ENCODE measurements around the gene CFD. TPM values are rescaled to one million over a fixed set of nuclear protein-coding genes. Genes with fewer than 3 reads are reported as not detected.
"Not testable (repeated sequence)": the region's sequence is repeated elsewhere in the genome, so short reads cannot be mapped to it uniquely, and the experiment has no call there.

The CFD gene
- total RNA-seq, 2 experiments from 2014 or later: 0.35 TPM; not detected in 1

- Histone ChIP-seq H3K9me2 (ENCODE audit: insufficient read depth, low read length) (no peaks in the 10 kb centered on the region), H3K4me3 (ENCODE audit: low read depth, low read length, poor library complexity, severe bottlenecking) (no peak overlapping the region), H4K20me1 (ENCODE audit: insufficient read depth, low read length) (no peaks in the 10 kb centered on the region), H3K4me2 (ENCODE audit: low read length) (no peak overlapping the region), H3K4me1 (ENCODE audit: insufficient read depth, low read length, poor library complexity, severe bottlenecking) (no peaks in the 10 kb centered on the region), H2AFZ (ENCODE audit: low read length) (no peak overlapping the region), H3K79me2 (ENCODE audit: insufficient read depth, low read depth, low read length) (no peaks in the 10 kb centered on the region), H3K27ac (ENCODE audit: low read depth, low read length, poor library complexity, severe bottlenecking) (no peak overlapping the region), H3K9me3 (ENCODE audit: low read length) (no peaks in the 10 kb centered on the region), H3K36me3 (ENCODE audit: insufficient read depth, low read length) (peaks cover 64% of the 10 kb centered on the region)
- no TSS peak for BruUV-seq (replicated peaks)
- POLR2A ChIA-PET: no interaction called here
- intact Hi-C loops (cut with micrococcal nuclease; ENCODE audit: unreplicated experiment): no loop called here
- no peak for TF ChIP-seq CTCF (conservative IDR thresholded peaks at IDR 0.05; ENCODE audit: low read length)
- TF ChIP-seq EZH2phosphoT487 (IDR thresholded peaks at IDR 0.05; ENCODE audit: borderline replicate concordance, low read depth, low read length): no peak
- no peak for DNase-seq (ENCODE audit: low spot score)
- CTCF ChIA-PET (ENCODE audit: unreplicated experiment): no interaction called here
Measured at GRCh38 chr19:815079-815774, 44.2 kb upstream of the CFD start.

GRCh38 chr19:815775-816499 is 43.5 kb upstream of the CFD start:
- Histone ChIP-seq H3K4me2 (ENCODE audit: low read length) (no peak overlapping the region), H3K79me2 (ENCODE audit: insufficient read depth, low read depth, low read length) (no peaks in the 10 kb centered on the region), H3K4me3 (ENCODE audit: low read depth, low read length, poor library complexity, severe bottlenecking) (no peak overlapping the region), H3K27ac (ENCODE audit: low read depth, low read length, poor library complexity, severe bottlenecking) (no peak overlapping the region), H4K20me1 (ENCODE audit: insufficient read depth, low read length) (no peaks in the 10 kb centered on the region), H3K36me3 (ENCODE audit: insufficient read depth, low read length) (peaks cover 57% of the 10 kb centered on the region), H3K4me1 (ENCODE audit: insufficient read depth, low read length, poor library complexity, severe bottlenecking) (no peaks in the 10 kb centered on the region), H2AFZ (ENCODE audit: low read length) (no peak overlapping the region), H3K9me2 (ENCODE audit: insufficient read depth, low read length) (no peaks in the 10 kb centered on the region), H3K9me3 (ENCODE audit: low read length) (no peaks in the 10 kb centered on the region)
- TF ChIP-seq EZH2phosphoT487 (IDR thresholded peaks at IDR 0.05; ENCODE audit: borderline replicate concordance, low read depth, low read length): no peak
- no peak for TF ChIP-seq CTCF (conservative IDR thresholded peaks at IDR 0.05; ENCODE audit: low read length)
- no peak for DNase-seq (ENCODE audit: low spot score)
- intact Hi-C loops (cut with micrococcal nuclease; ENCODE audit: unreplicated experiment): no loop called here
- POLR2A ChIA-PET: no interaction called here
- CTCF ChIA-PET (ENCODE audit: unreplicated experiment): no interaction called here
- BruUV-seq (replicated peaks): no TSS peak

- H3K4me3 ChIP-seq (ENCODE audit: low read depth, low read length, poor library complexity, severe bottlenecking): no peak overlapping the region
- H2AFZ ChIP-seq (ENCODE audit: low read length): no peak overlapping the region
- no peaks in the 10 kb centered on the region for H3K9me2 ChIP-seq (ENCODE audit: insufficient read depth, low read length)
- DNase-seq (ENCODE audit: low spot score): no peak
- H4K20me1 ChIP-seq (ENCODE audit: insufficient read depth, low read length): no peaks in the 10 kb centered on the region
- TF ChIP-seq CTCF (conservative IDR thresholded peaks at IDR 0.05; ENCODE audit: low read length) (no peak), EZH2phosphoT487 (IDR thresholded peaks at IDR 0.05; ENCODE audit: borderline replicate concordance, low read depth, low read length) (no peak)
- no TSS peak for BruUV-seq (replicated peaks)
- peaks cover 52% of the 10 kb centered on the region for H3K36me3 ChIP-seq (ENCODE audit: insufficient read depth, low read length)
- no peaks in the 10 kb centered on the region for H3K4me1 ChIP-seq (ENCODE audit: insufficient read depth, low read length, poor library complexity, severe bottlenecking)
- ChIA-PET POLR2A (no interaction called here), CTCF (ENCODE audit: unreplicated experiment) (no interaction called here)
- no peaks in the 10 kb centered on the region for H3K79me2 ChIP-seq (ENCODE audit: insufficient read depth, low read depth, low read length)
- intact Hi-C loops (cut with micrococcal nuclease; ENCODE audit: unreplicated experiment): no loop called here
- H3K27ac ChIP-seq (ENCODE audit: low read depth, low read length, poor library complexity, severe bottlenecking): no peak overlapping the region
- H3K4me2 ChIP-seq (ENCODE audit: low read length): no peak overlapping the region
- no peaks in the 10 kb centered on the region for H3K9me3 ChIP-seq (ENCODE audit: low read length)
Measured at GRCh38 chr19:816500-816857, 43.0 kb upstream of the CFD start.

- DNase-seq (ENCODE audit: low spot score); POLR2A ChIA-PET; H3K4me1 ChIP-seq (ENCODE audit: insufficient read depth, low read length, poor library complexity, severe bottlenecking); H2AFZ ChIP-seq (ENCODE audit: low read length); intact Hi-C loops (cut with micrococcal nuclease; ENCODE audit: unreplicated experiment); H4K20me1 ChIP-seq (ENCODE audit: insufficient read depth, low read length); H3K79me2 ChIP-seq (ENCODE audit: insufficient read depth, low read depth, low read length); H3K4me3 ChIP-seq (ENCODE audit: low read depth, low read length, poor library complexity, severe bottlenecking); H3K27ac ChIP-seq (ENCODE audit: low read depth, low read length, poor library complexity, severe bottlenecking); BruUV-seq (replicated peaks); H3K4me2 ChIP-seq (ENCODE audit: low read length); H3K9me2 ChIP-seq (ENCODE audit: insufficient read depth, low read length); CTCF ChIA-PET (ENCODE audit: unreplicated experiment); H3K9me3 ChIP-seq (ENCODE audit: low read length): not testable (repeated sequence)
- peaks cover 20% of the 10 kb centered on the region for H3K36me3 ChIP-seq (ENCODE audit: insufficient read depth, low read length)
Measured at GRCh38 chr19:820212-820611, 39.3 kb upstream of the CFD start.
